KBM-7 (cell line): Measurements from ENCODE around the gene ZC3HAV1L.
"Not testable (repeated sequence)": the region's sequence is repeated elsewhere in the genome, so short reads cannot be mapped to it uniquely, and the experiment has no call there.

Experiments used
- DNase-seq: peaks from one replicate; pipeline ENCODE4 v3.0.0-alpha.2; 2015
- in situ Hi-C: fragments of 300-500 bp; cut with MboI; formaldehyde crosslinking; loops from 2 replicates; pipeline ENCODE4 v1.14.3; 2020; ENCODE audit warnings: low sequenced_read_pairs, low pct_unique_long_range_greater_than_20kb, mixed read lengths

The ZC3HAV1L gene

GRCh38 chr7:139029353-139029752 lies 6.5 kb downstream of the ZC3HAV1L start:
- DNase-seq = no peak
- in situ Hi-C loops = no loop called here

GRCh38 chr7:139026551-139026950 lies 9.3 kb downstream of the ZC3HAV1L start:
- in situ Hi-C loops = no loop called here
- no peak for DNase-seq

GRCh38 chr7:139025861-139026260 lies 10.0 kb downstream of the ZC3HAV1L start:
- in situ Hi-C loops, DNase-seq: not testable (repeated sequence)

- in situ Hi-C loops = no loop called here
Observed at GRCh38 chr7:139023076-139023475, 12.8 kb downstream of the ZC3HAV1L start.

GRCh38 chr7:139022286-139022685 lies 13.6 kb downstream of the ZC3HAV1L start:
- in situ Hi-C loops = no loop called here
- no peak for DNase-seq

More at GRCh38 chr7:139023076-139023475, 12.8 kb downstream of the ZC3HAV1L start:
- no peak for DNase-seq

GRCh38 chr7:139018910-139019309 lies 16.9 kb downstream of the ZC3HAV1L start:
- in situ Hi-C loops = no loop called here
- DNase-seq = no peak

GRCh38 chr7:139016931-139017511 lies 18.8 kb downstream of the ZC3HAV1L start:
- peak; percentile 70 for DNase-seq

GRCh38 chr7:139011373-139011772 lies 24.5 kb downstream of the ZC3HAV1L start:
- no peak for DNase-seq
- in situ Hi-C loops = no loop called here

More at GRCh38 chr7:139016931-139017511, 18.8 kb downstream of the ZC3HAV1L start:
- in situ Hi-C loops = no loop called here

- no peak for DNase-seq
Observed at GRCh38 chr7:139004321-139005090, 31.3 kb downstream of the ZC3HAV1L start.

GRCh38 chr7:138999414-138999813 lies 36.4 kb downstream of the ZC3HAV1L start:
- in situ Hi-C loops = no loop called here
- DNase-seq = no peak

More at GRCh38 chr7:139004321-139005090, 31.3 kb downstream of the ZC3HAV1L start:
- in situ Hi-C loops = no loop called here

- no peak for DNase-seq
Observed at GRCh38 chr7:138992052-138992531, 43.8 kb downstream of the ZC3HAV1L start.

GRCh38 chr7:138987686-138988085 lies 48.2 kb downstream of the ZC3HAV1L start:
- DNase-seq = no peak
- in situ Hi-C loops = no loop called here

More at GRCh38 chr7:138992052-138992531, 43.8 kb downstream of the ZC3HAV1L start:
- in situ Hi-C loops = no loop called here

GRCh38 chr7:138982204-138982623 lies 53.6 kb downstream of the ZC3HAV1L start:
- in situ Hi-C loops = no loop called here
- DNase-seq = no peak

- in situ Hi-C loops = no loop called here
Observed at GRCh38 chr7:138981332-138982203, 54.3 kb downstream of the ZC3HAV1L start, which contains the start of gene KIAA1549. TSS of gene KIAA1549 (minus strand) at chr7:138981389. CDS start at chr7:138981269, 120 bp downstream.

GRCh38 chr7:138980563-138981291 lies 55.1 kb downstream of the ZC3HAV1L start:
- in situ Hi-C loops = no loop called here
- peak; percentile 44 for DNase-seq

More at GRCh38 chr7:138981332-138982203, 54.3 kb downstream of the ZC3HAV1L start, which contains the start of gene KIAA1549:
- DNase-seq = peak; percentile 77

- no peak for DNase-seq
Observed at GRCh38 chr7:138979988-138980562, 55.8 kb downstream of the ZC3HAV1L start.

GRCh38 chr7:138979226-138979979 lies 56.4 kb downstream of the ZC3HAV1L start:
- in situ Hi-C loops = no loop called here
- peak; percentile 61 for DNase-seq

More at GRCh38 chr7:138979988-138980562, 55.8 kb downstream of the ZC3HAV1L start:
- in situ Hi-C loops = no loop called here
